ENCODE data around the gene MAP2K3. TPM values are rescaled to one million over a fixed set of nuclear protein-coding genes. Genes with fewer than 3 reads are reported as not detected.

Gene MAP2K3
- total RNA-seq, 1 donor from 2014 or later, result 55.8 TPM

GRCh38 chr17:21361020-21361809 is 76.7 kb downstream of the MAP2K3 start:
- DNase-seq (ENCODE audit: extremely low read depth, low read depth, low spot score), result no peak

GRCh38 chr17:21362331-21362931 is 77.9 kb downstream of the MAP2K3 start:
- no peak for DNase-seq (ENCODE audit: extremely low read depth, low read depth, low spot score)

GRCh38 chr17:21363776-21364642 is 79.5 kb downstream of the MAP2K3 start:
- no peak for DNase-seq (ENCODE audit: extremely low read depth, low read depth, low spot score)

Other genes starting within 250 kb of the MAP2K3 start
- 189 and 214 TPM in 2 replicates for gene USP22, start 241.7 kb upstream of the MAP2K3 start, total RNA-seq
- 12.6 and 27.4 TPM in 2 replicates for gene DHRS7B, start 157.7 kb upstream of the MAP2K3 start, total RNA-seq
- 33.8 and 33.9 TPM in 2 replicates for gene TMEM11, start 70.5 kb upstream of the MAP2K3 start, total RNA-seq
- 12.1 and 13.9 TPM in 2 replicates for gene NATD1, start 31.3 kb upstream of the MAP2K3 start, total RNA-seq
- 0.58 and 1.6 TPM in 2 replicates for gene KCNJ12, start 91.6 kb downstream of the MAP2K3 start, total RNA-seq

All from glomerular endothelial cell (primary cell).